ENCODE data around the gene SLC28A2. TPM values are rescaled to one million over a fixed set of nuclear protein-coding genes. Genes with fewer than 3 reads are reported as not detected.
"Not testable (repeated sequence)": the region's sequence is repeated elsewhere in the genome, so short reads cannot be mapped to it uniquely, and the experiment has no call there.

SLC28A2 gene
- total RNA-seq, 1 experiment from 2014 or later = not detected

DNA sequence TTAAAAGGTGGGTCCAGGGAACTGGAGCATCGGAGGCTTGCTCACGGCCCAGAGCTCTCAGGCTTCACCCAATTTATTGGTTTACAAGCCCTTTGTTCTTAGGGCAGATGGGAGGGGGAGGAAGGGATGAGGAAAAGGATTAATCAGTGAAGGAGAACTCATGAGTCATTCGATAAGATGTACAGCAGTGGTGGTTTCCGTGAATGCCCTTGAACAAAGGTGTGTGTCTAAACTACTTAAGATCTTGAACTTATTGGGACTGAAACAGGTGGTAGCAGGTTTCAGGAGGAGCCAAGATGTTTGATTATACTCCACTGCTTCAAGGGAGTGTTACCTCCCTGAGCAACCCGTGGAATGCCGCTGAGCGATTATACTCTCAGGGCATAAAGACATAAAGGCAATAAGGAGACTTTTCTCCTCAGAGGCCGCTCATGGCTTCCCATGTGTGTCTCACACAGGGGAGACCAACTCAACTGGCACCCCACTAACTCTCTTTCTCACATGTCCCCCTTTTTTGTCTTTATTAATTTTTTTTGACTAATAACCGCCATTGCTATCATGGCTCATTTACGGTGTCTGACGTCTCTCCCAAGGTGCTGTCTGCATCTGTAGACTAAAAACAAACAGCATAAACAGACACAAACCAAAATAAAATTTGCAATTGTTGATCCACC, 17.3 kb upstream of the SLC28A2 start:
- TF ChIP-seq EZH2 (IDR thresholded peaks at IDR 0.05; ENCODE audit: borderline replicate concordance, low read depth, low read length, poor library complexity, severe bottlenecking) = no peak
- TF ChIP-seq, protein P1, sequence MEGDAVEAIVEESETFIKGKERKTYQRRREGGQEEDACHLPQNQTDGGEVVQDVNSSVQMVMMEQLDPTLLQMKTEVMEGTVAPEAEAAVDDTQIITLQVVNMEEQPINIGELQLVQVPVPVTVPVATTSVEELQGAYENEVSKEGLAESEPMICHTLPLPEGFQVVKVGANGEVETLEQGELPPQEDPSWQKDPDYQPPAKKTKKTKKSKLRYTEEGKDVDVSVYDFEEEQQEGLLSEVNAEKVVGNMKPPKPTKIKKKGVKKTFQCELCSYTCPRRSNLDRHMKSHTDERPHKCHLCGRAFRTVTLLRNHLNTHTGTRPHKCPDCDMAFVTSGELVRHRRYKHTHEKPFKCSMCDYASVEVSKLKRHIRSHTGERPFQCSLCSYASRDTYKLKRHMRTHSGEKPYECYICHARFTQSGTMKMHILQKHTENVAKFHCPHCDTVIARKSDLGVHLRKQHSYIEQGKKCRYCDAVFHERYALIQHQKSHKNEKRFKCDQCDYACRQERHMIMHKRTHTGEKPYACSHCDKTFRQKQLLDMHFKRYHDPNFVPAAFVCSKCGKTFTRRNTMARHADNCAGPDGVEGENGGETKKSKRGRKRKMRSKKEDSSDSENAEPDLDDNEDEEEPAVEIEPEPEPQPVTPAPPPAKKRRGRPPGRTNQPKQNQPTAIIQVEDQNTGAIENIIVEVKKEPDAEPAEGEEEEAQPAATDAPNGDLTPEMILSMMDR (conservative IDR thresholded peaks at IDR 0.05; ENCODE audit: low read depth, low read length) = no peak
- DNase-seq (ENCODE audit: low spot score) = no peak
- intact Hi-C loops (cut with micrococcal nuclease; ENCODE audit: unreplicated experiment) = no loop called here
- Histone ChIP-seq H3K27me3 (replicated peaks; ENCODE audit: insufficient read depth, low read depth, low read length, poor library complexity) (no peaks in the 10 kb centered on the region), H3K9me3 (ENCODE audit: low read depth, low read length, poor library complexity, severe bottlenecking) (peaks cover 8% of the 10 kb centered on the region), H3K36me3 (ENCODE audit: insufficient read depth, low read length, poor library complexity, severe bottlenecking) (no peaks in the 10 kb centered on the region), H3K4me1 (ENCODE audit: insufficient read depth, low read length, poor library complexity, severe bottlenecking) (no peaks in the 10 kb centered on the region), H3K27ac (ENCODE audit: low read depth, low read length, poor library complexity, severe bottlenecking) (no peak overlapping the region), H3K4me3 (ENCODE audit: low read depth, low read length, poor library complexity, severe bottlenecking) (no peak overlapping the region)
- POLR2A ChIA-PET (ENCODE audit: low non-redundant PET) = no interaction called here
- CTCF ChIA-PET = no interaction called here
- BruUV-seq (replicated peaks) = no TSS peak

DNA sequence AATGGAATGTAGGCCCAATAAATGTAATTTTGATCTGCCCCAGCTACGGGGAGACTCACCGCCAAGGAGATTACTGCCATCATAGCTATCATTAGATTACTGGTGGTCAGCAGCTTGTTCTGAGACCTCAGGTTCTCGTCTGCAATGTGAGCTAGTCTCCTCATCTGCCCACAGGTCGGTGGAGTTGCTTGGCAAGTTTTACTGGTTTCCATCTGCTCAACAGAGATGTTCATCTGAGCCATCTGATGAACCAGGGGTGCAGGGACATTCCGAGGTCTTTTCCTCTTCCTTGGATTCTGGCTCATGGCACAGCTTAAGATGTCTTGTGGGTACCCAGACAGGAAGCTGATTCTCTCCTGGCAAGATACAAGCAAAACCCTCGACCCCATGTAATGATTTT, 15.2 kb upstream of the SLC28A2 start:
- H3K27me3 ChIP-seq (replicated peaks; ENCODE audit: insufficient read depth, low read depth, low read length, poor library complexity); POLR2A ChIA-PET (ENCODE audit: low non-redundant PET); H3K4me3 ChIP-seq (ENCODE audit: low read depth, low read length, poor library complexity, severe bottlenecking); intact Hi-C loops (cut with micrococcal nuclease; ENCODE audit: unreplicated experiment); BruUV-seq (replicated peaks); H3K4me1 ChIP-seq (ENCODE audit: insufficient read depth, low read length, poor library complexity, severe bottlenecking); DNase-seq (ENCODE audit: low spot score); CTCF ChIA-PET; H3K36me3 ChIP-seq (ENCODE audit: insufficient read depth, low read length, poor library complexity, severe bottlenecking); H3K27ac ChIP-seq (ENCODE audit: low read depth, low read length, poor library complexity, severe bottlenecking): not testable (repeated sequence)
- peaks cover 18% of the 10 kb centered on the region for H3K9me3 ChIP-seq (ENCODE audit: low read depth, low read length, poor library complexity, severe bottlenecking)

DNA sequence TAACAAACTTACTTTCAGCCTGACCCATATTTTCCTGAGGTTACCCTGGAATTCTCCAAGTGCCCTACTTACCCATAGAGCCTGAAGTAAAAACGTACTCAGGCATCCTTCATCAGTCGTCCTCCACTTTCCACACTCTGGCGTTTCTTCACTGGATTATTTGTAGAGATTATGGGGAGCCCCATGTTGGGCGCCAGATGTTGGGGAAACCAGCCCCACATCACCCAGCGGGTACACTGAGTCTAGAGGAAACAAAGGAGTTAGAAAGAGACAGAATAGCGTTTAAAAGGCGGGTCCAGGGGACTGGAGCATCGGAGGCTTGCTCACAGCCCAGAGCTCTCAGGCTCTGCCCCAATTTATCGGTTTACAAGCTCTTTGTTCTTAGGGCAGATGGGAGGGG, 9.7 kb upstream of the SLC28A2 start:
- TF ChIP-seq, protein P1 (conservative IDR thresholded peaks at IDR 0.05; ENCODE audit: low read depth, low read length) = no peak
- no peak for TF ChIP-seq EZH2 (IDR thresholded peaks at IDR 0.05; ENCODE audit: borderline replicate concordance, low read depth, low read length, poor library complexity, severe bottlenecking)
- intact Hi-C loops (cut with micrococcal nuclease; ENCODE audit: unreplicated experiment) = no loop called here
- BruUV-seq (replicated peaks) = no TSS peak
- Histone ChIP-seq H3K36me3 (ENCODE audit: insufficient read depth, low read length, poor library complexity, severe bottlenecking) (no peaks in the 10 kb centered on the region), H3K27me3 (replicated peaks; ENCODE audit: insufficient read depth, low read depth, low read length, poor library complexity) (no peaks in the 10 kb centered on the region), H3K4me1 (ENCODE audit: insufficient read depth, low read length, poor library complexity, severe bottlenecking) (no peaks in the 10 kb centered on the region), H3K27ac (ENCODE audit: low read depth, low read length, poor library complexity, severe bottlenecking) (no peak overlapping the region), H3K4me3 (ENCODE audit: low read depth, low read length, poor library complexity, severe bottlenecking) (no peak overlapping the region), H3K9me3 (ENCODE audit: low read depth, low read length, poor library complexity, severe bottlenecking) (peaks cover 32% of the 10 kb centered on the region)
- ChIA-PET CTCF (no interaction called here), POLR2A (ENCODE audit: low non-redundant PET) (no interaction called here)
- DNase-seq (ENCODE audit: low spot score) = peak; percentile 12

DNA sequence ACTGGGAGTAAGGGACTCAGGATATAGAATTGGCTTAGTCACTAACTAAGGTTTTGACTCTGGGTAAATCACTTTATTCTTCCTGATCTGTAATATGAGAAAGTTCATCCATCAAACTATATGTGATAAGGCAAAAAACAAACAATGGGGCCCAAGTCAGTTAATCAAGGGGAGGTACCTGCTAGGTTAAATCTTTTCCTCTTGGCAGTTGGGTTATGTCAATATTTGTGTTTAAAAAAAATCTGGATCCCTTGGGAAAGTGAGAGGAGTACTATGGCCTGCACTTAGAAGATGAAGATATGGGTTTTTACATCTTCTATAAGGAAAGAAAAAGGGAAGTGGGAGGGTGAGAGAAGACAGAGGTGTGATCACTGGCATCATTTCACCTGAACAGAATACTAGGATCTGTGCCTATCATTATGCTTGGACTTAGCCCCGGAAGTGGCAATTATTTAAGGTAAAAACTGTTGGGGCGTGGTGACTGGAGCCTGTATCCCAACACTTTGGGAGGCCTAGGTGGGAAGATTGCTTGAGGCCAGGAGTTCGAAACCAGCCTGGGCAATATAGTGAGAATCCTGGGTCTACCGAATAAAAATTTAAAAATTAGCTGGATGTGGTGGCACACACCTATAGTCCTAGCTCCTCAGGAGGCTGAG, 2.8 kb upstream of the SLC28A2 start:
- TF ChIP-seq, protein P1 (conservative IDR thresholded peaks at IDR 0.05; ENCODE audit: low read depth, low read length) = no peak
- TF ChIP-seq EZH2 (IDR thresholded peaks at IDR 0.05; ENCODE audit: borderline replicate concordance, low read depth, low read length, poor library complexity, severe bottlenecking) = no peak
- Histone ChIP-seq H3K4me1 (ENCODE audit: insufficient read depth, low read length, poor library complexity, severe bottlenecking) (no peaks in the 10 kb centered on the region), H3K36me3 (ENCODE audit: insufficient read depth, low read length, poor library complexity, severe bottlenecking) (no peaks in the 10 kb centered on the region), H3K4me3 (ENCODE audit: low read depth, low read length, poor library complexity, severe bottlenecking) (no peak overlapping the region), H3K27me3 (replicated peaks; ENCODE audit: insufficient read depth, low read depth, low read length, poor library complexity) (no peaks in the 10 kb centered on the region), H3K9me3 (ENCODE audit: low read depth, low read length, poor library complexity, severe bottlenecking) (no peaks in the 10 kb centered on the region), H3K27ac (ENCODE audit: low read depth, low read length, poor library complexity, severe bottlenecking) (no peak overlapping the region)
- CTCF ChIA-PET = no interaction called here
- POLR2A ChIA-PET (ENCODE audit: low non-redundant PET) = no interaction called here
- intact Hi-C loops (cut with micrococcal nuclease; ENCODE audit: unreplicated experiment) = no loop called here
- no TSS peak for BruUV-seq (replicated peaks)
- no peak for DNase-seq (ENCODE audit: low spot score)
